Fibroblast of lung (primary cell): ENCODE results near the gene PAX2. TPM values are rescaled to one million over a fixed set of nuclear protein-coding genes. Genes with fewer than 3 reads are reported as not detected.

Experiments
- DNase-seq, 2 donors: peaks; one replicate each; pipeline versions ENCODE4 v3.0.0 to v3.0.0-alpha.2; 2010; ENCODE audit warnings: low read depth in 2 of 2
- H2AFZ ChIP-seq: 2 replicates; pipeline ENCODE4 v1.5.1; 2012; ENCODE audit warnings: low read length, control low read depth, inconsistent platforms
- H3K27ac ChIP-seq: 2 replicates; pipeline ENCODE4 v1.5.1; 2011; ENCODE audit warnings: low read length, control low read depth; ENCODE audit not compliant: insufficient read depth
- H3K27me3 ChIP-seq: 2 replicates; pipeline ENCODE4 v1.5.1; 2011; ENCODE audit warnings: mild to moderate bottlenecking, low read length; ENCODE audit not compliant: control insufficient read depth, insufficient read depth
- H3K36me3 ChIP-seq: 2 replicates; pipeline ENCODE4 v1.5.1; 2011; ENCODE audit warnings: low read length; ENCODE audit not compliant: control insufficient read depth, insufficient read depth
- H3K4me1 ChIP-seq: 2 replicates; pipeline ENCODE4 v1.5.1; 2011; ENCODE audit warnings: low read length; ENCODE audit not compliant: control insufficient read depth, insufficient read depth; ENCODE audit errors: extremely low read depth
- H3K4me2 ChIP-seq: 2 replicates; pipeline ENCODE4 v1.5.1; 2011; ENCODE audit warnings: low read length, control low read depth; ENCODE audit not compliant: insufficient read depth; ENCODE audit errors: extremely low read depth
- H3K4me3 ChIP-seq, 4 experiments: fragments of 200-600 bp in 1 of 4; sonication (generic) in 1 of 4; replicated peaks in 1 of 4; 2 replicates each; pipeline ENCODE4 v1.5.1; 2011 to 2016; ENCODE audit warnings: low read length in 4 of 4, low read depth in 3 of 4, mild to moderate bottlenecking in 3 of 4, control low read depth in 2 of 4, inconsistent platforms in 1 of 4, mixed read lengths in 1 of 4; ENCODE audit not compliant: insufficient read depth in 1 of 4; ENCODE audit errors: control extremely low read depth in 1 of 4
- H3K79me2 ChIP-seq: 2 replicates; pipeline ENCODE4 v1.5.1; 2012; ENCODE audit warnings: mild to moderate bottlenecking, low read length, inconsistent platforms; ENCODE audit not compliant: control insufficient read depth, insufficient read depth
- H3K9ac ChIP-seq: 2 replicates; pipeline ENCODE4 v1.5.1; 2011; ENCODE audit warnings: mild to moderate bottlenecking, low read length, control low read depth; ENCODE audit not compliant: insufficient read depth
- H3K9me3 ChIP-seq: 2 replicates; pipeline ENCODE4 v1.5.1; 2012; ENCODE audit warnings: low read depth, low read length; ENCODE audit not compliant: control insufficient read depth, insufficient read depth
- H4K20me1 ChIP-seq: 2 replicates; pipeline ENCODE4 v1.5.1; 2011; ENCODE audit warnings: low read length; ENCODE audit not compliant: control insufficient read depth, insufficient read depth; ENCODE audit errors: extremely low read depth
- CTCF ChIP-seq, 2 donors: IDR thresholded peaks in 1 of 2; conservative IDR thresholded peaks in 1 of 2; 1 replicate in 1 of 2; 2 replicates in 1 of 2; pipeline ENCODE4 v1.5.1; 2011 to 2012; ENCODE audit warnings: low read length in 2 of 2, control low read depth in 1 of 2, inconsistent platforms in 1 of 2, low read depth in 1 of 2, mild to moderate bottlenecking in 1 of 2
- EZH2 ChIP-seq: IDR thresholded peaks from 2 replicates; pipeline ENCODE4 v1.5.1; 2012; ENCODE audit warnings: low read length, control low read depth, mild to moderate bottlenecking; ENCODE audit errors: missing control alignments
- polyA plus RNA-seq, 2 donors: library from polyadenylated mRNA; depleted of rRNA in 1 of 2; stranded (reverse) in 1 of 2; unstranded in 1 of 2; fragments of >200 nt; gene quantifications; 2 replicates each; pipeline ENCODE4 v1.2.1, GENCODE V29; 2011 to 2012; ENCODE audit warnings: missing spikeins in 1 of 2
- total RNA-seq: library from RNA; depleted of rRNA; stranded (reverse); fragments of >200 nt; gene quantifications from 2 replicates; pipeline ENCODE4 v1.2.1, GENCODE V29; 2014

PAX2 gene
- total and polyA plus RNA-seq, 2 donors (not counting 1 experiment from before 2014, with no cell fraction given): not detected

- DNase-seq: no peak
- Histone ChIP-seq H2AFZ (no peak overlapping the region), H3K27me3 (peaks cover 6% of the 10 kb centered on the region), H4K20me1 (no peaks in the 10 kb centered on the region), H3K36me3 (no peaks in the 10 kb centered on the region), H3K4me1 (no peaks in the 10 kb centered on the region), H3K27ac (no peak overlapping the region), H3K9ac (no peak overlapping the region), H3K79me2 (no peaks in the 10 kb centered on the region), H3K4me3 (no peak overlapping the region), H3K4me2 (no peak overlapping the region), H3K9me3 (no peaks in the 10 kb centered on the region)
- TF ChIP-seq EZH2: no peak
- TF ChIP-seq CTCF (conservative IDR thresholded peaks at IDR 0.05 in 1 of 2, IDR thresholded peaks at IDR 0.05 in 1 of 2; ENCODE audit: low read depth in 1 of 2, low read length in 2 of 2): no peak
Measured at GRCh38 chr10:100786591-100786990, 41.2 kb downstream of the PAX2 start.

GRCh38 chr10:100788002-100788903 lies 42.9 kb downstream of the PAX2 start:
- Histone ChIP-seq H3K4me1 (no peaks in the 10 kb centered on the region), H3K4me2 (no peak overlapping the region), H3K36me3 (no peaks in the 10 kb centered on the region), H2AFZ (no peak overlapping the region), H3K27ac (no peak overlapping the region), H4K20me1 (no peaks in the 10 kb centered on the region), H3K9me3 (no peaks in the 10 kb centered on the region), H3K9ac (no peak overlapping the region), H3K27me3 (peaks cover 8% of the 10 kb centered on the region), H3K79me2 (no peaks in the 10 kb centered on the region), H3K4me3 (no peak overlapping the region)
- no peak for TF ChIP-seq EZH2
- no peak for TF ChIP-seq CTCF (conservative IDR thresholded peaks at IDR 0.05 in 1 of 2, IDR thresholded peaks at IDR 0.05 in 1 of 2; ENCODE audit: low read depth in 1 of 2, low read length in 2 of 2)
- no peak for DNase-seq

GRCh38 chr10:100790761-100791208 lies 45.4 kb downstream of the PAX2 start:
- no peak overlapping the region for H3K27ac ChIP-seq
- H3K27me3 ChIP-seq: peaks cover 6% of the 10 kb centered on the region
- H3K4me1 ChIP-seq: no peaks in the 10 kb centered on the region

More at GRCh38 chr10:100790761-100791208, 45.4 kb downstream of the PAX2 start:
- Histone ChIP-seq H3K4me2 (no peak overlapping the region), H3K9ac (no peak overlapping the region), H2AFZ (no peak overlapping the region), H3K4me3 (no peak overlapping the region), H4K20me1 (no peaks in the 10 kb centered on the region), H3K36me3 (no peaks in the 10 kb centered on the region), H3K9me3 (no peaks in the 10 kb centered on the region), H3K79me2 (no peaks in the 10 kb centered on the region)
- TF ChIP-seq EZH2: no peak
- no peak for TF ChIP-seq CTCF (conservative IDR thresholded peaks at IDR 0.05 in 1 of 2, IDR thresholded peaks at IDR 0.05 in 1 of 2; ENCODE audit: low read depth in 1 of 2, low read length in 2 of 2)
- DNase-seq: no peak
